ENCODE measurements around the gene GDI1. TPM values are rescaled to one million over a fixed set of nuclear protein-coding genes. Genes with fewer than 3 reads are reported as not detected.
A peak's percentile ranks its signal among the peaks of the same experiment; 100 is the strongest.

GDI1 gene
- total RNA-seq, 1 donor from 2014 or later, result 108 TPM

- Histone ChIP-seq H3K9me3 (no peaks in the 10 kb centered on the region), H3K27me3 (no peaks in the 10 kb centered on the region), H3K4me3 (no peak overlapping the region), H3K27ac (no peak overlapping the region), H3K4me1 (no peaks in the 10 kb centered on the region), H3K36me3 (peaks cover 6% of the 10 kb centered on the region)
- intact Hi-C loops (cut with DNase I), result no loop called here
- DNase-seq (no peak), ATAC-seq (no peak)
- no peak for TF ChIP-seq CTCF (IDR thresholded peaks at IDR 0.05)
Measured at GRCh38 chrX:154417157-154417556, 19.8 kb upstream of the GDI1 start.

GRCh38 chrX:154419189-154419588 is 17.8 kb upstream of the GDI1 start:
- DNase-seq (no peak), ATAC-seq (no peak)
- Histone ChIP-seq H3K9me3 (no peaks in the 10 kb centered on the region), H3K36me3 (no peaks in the 10 kb centered on the region), H3K27ac (no peak overlapping the region), H3K4me1 (no peaks in the 10 kb centered on the region), H3K27me3 (no peaks in the 10 kb centered on the region), H3K4me3 (no peak overlapping the region)
- intact Hi-C loops (cut with DNase I), result no loop called here
- no peak for TF ChIP-seq CTCF (IDR thresholded peaks at IDR 0.05)

- no peak for TF ChIP-seq CTCF (IDR thresholded peaks at IDR 0.05)
- H3K27ac ChIP-seq, result no peak overlapping the region
Measured at GRCh38 chrX:154419688-154420401, 17.1 kb upstream of the GDI1 start.

GRCh38 chrX:154420402-154420756 is 16.6 kb upstream of the GDI1 start:
- DNase-seq, result no peak
- intact Hi-C loops (cut with DNase I), result no loop called here
- H3K27ac ChIP-seq, result no peak overlapping the region
- H3K27me3 ChIP-seq, result no peaks in the 10 kb centered on the region
- no peaks in the 10 kb centered on the region for H3K9me3 ChIP-seq
- no peaks in the 10 kb centered on the region for H3K4me1 ChIP-seq
- no peak for ATAC-seq
- no peak for TF ChIP-seq CTCF (IDR thresholded peaks at IDR 0.05)
- H3K4me3 ChIP-seq, result no peak overlapping the region
- no peaks in the 10 kb centered on the region for H3K36me3 ChIP-seq

More at GRCh38 chrX:154419688-154420401, 17.1 kb upstream of the GDI1 start:
- Histone ChIP-seq H3K9me3 (no peaks in the 10 kb centered on the region), H3K36me3 (no peaks in the 10 kb centered on the region), H3K27me3 (no peaks in the 10 kb centered on the region), H3K4me1 (no peaks in the 10 kb centered on the region), H3K4me3 (no peak overlapping the region)
- ATAC-seq, result peak; percentile 44
- intact Hi-C loops (cut with DNase I), result no loop called here
- no peak for DNase-seq

- intact Hi-C loops (cut with DNase I), result no loop called here
- no peaks in the 10 kb centered on the region for H3K9me3 ChIP-seq
- DNase-seq (no peak), ATAC-seq (no peak)
- peak overlapping the region; percentile 83 for H3K27ac ChIP-seq
- no peaks in the 10 kb centered on the region for H3K27me3 ChIP-seq
- no peak for TF ChIP-seq CTCF (IDR thresholded peaks at IDR 0.05)
- H3K36me3 ChIP-seq, result peaks cover 4% of the 10 kb centered on the region
- peaks cover 3% of the 10 kb centered on the region for H3K4me1 ChIP-seq
- peak overlapping the region; percentile 65 for H3K4me3 ChIP-seq
Measured at GRCh38 chrX:154426916-154427770, 9.8 kb upstream of the GDI1 start.
